GM18873 (cell line): ENCODE measurements around the gene SFSWAP.

Experiments
- ATAC-seq: cut with Tn5 transposase; IDR thresholded peaks from one replicate; pipeline ENCODE4 v1.9.1; 2021; ENCODE audit warnings: mild to moderate bottlenecking, moderate library complexity, moderate number of reproducible peaks; ENCODE audit not compliant: unreplicated experiment, low FRiP score

SFSWAP gene

GRCh38 chr12:131848753-131849152 is 137.9 kb downstream of the SFSWAP start:
- ATAC-seq, result no peak
